Activated gamma-delta T cell (primary cell): ENCODE data around the gene SGTB.
A peak's percentile ranks its signal among the peaks of the same experiment; 100 is the strongest.
"Not testable (repeated sequence)": the region's sequence is repeated elsewhere in the genome, so short reads cannot be mapped to it uniquely, and the experiment has no call there.

Experiments
- DNase-seq: peaks from one replicate; lab custom pipeline; 2025; lab: John Stamatoyannopoulos, UW

Gene SGTB

GRCh38 chr5:65668696-65669095 is 53.2 kb downstream of the SGTB start:
- DNase-seq, result no peak

- no peak for DNase-seq
Observed at GRCh38 chr5:65663804-65664521, 57.9 kb downstream of the SGTB start.

GRCh38 chr5:65654713-65655112 is 67.2 kb downstream of the SGTB start:
- DNase-seq, result no peak

GRCh38 chr5:65651144-65651543 is 70.8 kb downstream of the SGTB start:
- DNase-seq, result no peak

- DNase-seq, result no peak
Observed at GRCh38 chr5:65647941-65648340, 74.0 kb downstream of the SGTB start.

- no peak for DNase-seq
Observed at GRCh38 chr5:65646938-65647337, 75.0 kb downstream of the SGTB start.

GRCh38 chr5:65640240-65640639 is 81.7 kb downstream of the SGTB start:
- DNase-seq, result no peak

- DNase-seq, result no peak
Observed at GRCh38 chr5:65630981-65631380, 90.9 kb downstream of the SGTB start.

GRCh38 chr5:65625743-65626142 is 96.2 kb downstream of the SGTB start:
- DNase-seq, result no peak

GRCh38 chr5:65624571-65625555 is 97.0 kb downstream of the SGTB start, which contains the start of the genes SHLD3 and TRAPPC13:
Gene SHLD3, plus strand, starts transcription at chr5:65625027. Its CDS starts 4,561 bp downstream, at chr5:65629588.
Gene TRAPPC13, plus strand, starts transcription at chr5:65625027. Its CDS starts 34 bp downstream, at chr5:65625061.
- no peak for DNase-seq

GRCh38 chr5:65624025-65624570 is 97.8 kb downstream of the SGTB start, which contains the start of gene TRIM23:
Gene TRIM23, minus strand, starts transcription at chr5:65624333. Its CDS starts 59 bp downstream, at chr5:65624274.
- DNase-seq, result peak; percentile 81

- DNase-seq, result no peak
Observed at GRCh38 chr5:65623482-65623881, 98.4 kb downstream of the SGTB start.

- DNase-seq, result not testable (repeated sequence)
Observed at GRCh38 chr5:65621961-65622360, 99.9 kb downstream of the SGTB start.

GRCh38 chr5:65620021-65620420 is 101.9 kb downstream of the SGTB start:
- DNase-seq, result no peak
